Nephron progenitor cell (in vitro differentiated cells): ENCODE data around the gene PAIP2.
A peak's percentile ranks its signal among the peaks of the same experiment; 100 is the strongest.

Source experiments
- DNase-seq: peaks from one replicate; pipeline ENCODE4 v3.0.0; 2021
- H3K27ac Mint-ChIP-seq: 2 replicates; pipeline ENCODE4 v1.8.0; 2021; ENCODE audit warnings: mild to moderate bottlenecking, moderate library complexity, mixed read lengths
- H3K27me3 Mint-ChIP-seq: 2 replicates; pipeline ENCODE4 v1.8.0; 2021; ENCODE audit warnings: mild to moderate bottlenecking, low read depth, mixed read lengths; ENCODE audit not compliant: poor library complexity
- H3K36me3 Mint-ChIP-seq: 2 replicates; pipeline ENCODE4 v1.8.0; 2021; ENCODE audit warnings: low read depth, mixed read lengths
- H3K4me1 Mint-ChIP-seq: 2 replicates; pipeline ENCODE4 v1.8.0; 2021; ENCODE audit warnings: mixed read lengths
- H3K4me3 Mint-ChIP-seq: 2 replicates; pipeline ENCODE4 v1.8.0; 2021; ENCODE audit warnings: mild to moderate bottlenecking, moderate library complexity, mixed read lengths
- H3K9me3 Mint-ChIP-seq: 2 replicates; pipeline ENCODE4 v1.8.0; 2021; ENCODE audit warnings: mild to moderate bottlenecking, moderate library complexity, mixed read lengths
- CTCF ChIP-seq: fragments of 200-600 bp; sonication (generic); IDR thresholded peaks from 2 replicates; pipeline ENCODE4 v1.5.0; 2021; ENCODE audit warnings: antibody characterized with exemption

PAIP2 gene

GRCh38 chr5:139402561-139403158 is 61.0 kb downstream of the PAIP2 start:
- no peak for DNase-seq
- peak overlapping the region; percentile 99 for H3K27ac Mint-ChIP-seq
- peaks cover 25% of the 10 kb centered on the region for H3K4me1 Mint-ChIP-seq
- H3K36me3 Mint-ChIP-seq: peaks cover 13% of the 10 kb centered on the region
- peaks cover 10% of the 10 kb centered on the region for H3K27me3 Mint-ChIP-seq
- no peaks in the 10 kb centered on the region for H3K9me3 Mint-ChIP-seq
- no peak for TF ChIP-seq CTCF
- H3K4me3 Mint-ChIP-seq: peak overlapping the region; percentile 93

- Mint-ChIP-seq H3K27ac (peak overlapping the region; percentile 99), H3K27me3 (peaks cover 6% of the 10 kb centered on the region)
Observed at GRCh38 chr5:139403418-139403786, 61.7 kb downstream of the PAIP2 start.

GRCh38 chr5:139403787-139404483 is 62.3 kb downstream of the PAIP2 start, which contains the start of gene SPATA24:
Gene SPATA24, minus strand, starts transcription at chr5:139404089. Its CDS starts 29 bp downstream, at chr5:139404060.
- DNase-seq: peak; percentile 97
- peak within 1 kb of the TSS; percentile 99 for H3K27ac Mint-ChIP-seq
- H3K27me3 Mint-ChIP-seq: peaks cover 6% of the 10 kb centered on the region
- H3K4me3 Mint-ChIP-seq: peak within 1 kb of the TSS; percentile 93
- TF ChIP-seq CTCF: no peak
- H3K36me3 Mint-ChIP-seq: peaks cover 9% of the 10 kb centered on the region
- peaks cover 25% of the 10 kb centered on the region for H3K4me1 Mint-ChIP-seq
- H3K9me3 Mint-ChIP-seq: no peaks in the 10 kb centered on the region

More at GRCh38 chr5:139403418-139403786, 61.7 kb downstream of the PAIP2 start:
- Mint-ChIP-seq H3K36me3 (peaks cover 9% of the 10 kb centered on the region), H3K4me1 (peaks cover 25% of the 10 kb centered on the region), H3K9me3 (no peaks in the 10 kb centered on the region), H3K4me3 (peak overlapping the region; percentile 93)
- no peak for TF ChIP-seq CTCF
- no peak for DNase-seq

- Mint-ChIP-seq H3K4me3 (peak overlapping the region; percentile 93), H3K27ac (peak overlapping the region; percentile 99), H3K27me3 (peaks cover 6% of the 10 kb centered on the region), H3K36me3 (peaks cover 4% of the 10 kb centered on the region), H3K9me3 (no peaks in the 10 kb centered on the region), H3K4me1 (peaks cover 25% of the 10 kb centered on the region)
- no peak for TF ChIP-seq CTCF
- DNase-seq: no peak
Observed at GRCh38 chr5:139404484-139404840, 62.8 kb downstream of the PAIP2 start.

- Mint-ChIP-seq H3K4me1 (peaks cover 25% of the 10 kb centered on the region), H3K27me3 (peaks cover 9% of the 10 kb centered on the region), H3K4me3 (no peak overlapping the region), H3K27ac (peak overlapping the region; percentile 29), H3K36me3 (no peaks in the 10 kb centered on the region), H3K9me3 (no peaks in the 10 kb centered on the region)
- no peak for TF ChIP-seq CTCF
- no peak for DNase-seq
Observed at GRCh38 chr5:139406963-139407362, 65.3 kb downstream of the PAIP2 start.

GRCh38 chr5:139407517-139407916 is 65.9 kb downstream of the PAIP2 start:
- Mint-ChIP-seq H3K27me3 (peaks cover 9% of the 10 kb centered on the region), H3K36me3 (peaks cover 1% of the 10 kb centered on the region), H3K4me1 (peaks cover 23% of the 10 kb centered on the region), H3K9me3 (no peaks in the 10 kb centered on the region), H3K27ac (no peak overlapping the region), H3K4me3 (no peak overlapping the region)
- no peak for TF ChIP-seq CTCF
- DNase-seq: no peak
